Measurements from ENCODE around the gene ZMIZ1.

Gene ZMIZ1

GRCh38 chr10:79264942-79265341 is 196.2 kb downstream of the ZMIZ1 start:
- Histone ChIP-seq H3K79me2 (ENCODE audit: control insufficient read depth, insufficient read depth, low read length) (no peaks in the 10 kb centered on the region), H3K56ac (ENCODE audit: low read length) (no peak overlapping the region), H3K79me1 (ENCODE audit: low read length) (peaks cover 7% of the 10 kb centered on the region), H3K4ac (ENCODE audit: low read depth, low read length) (no peak overlapping the region), H3K27me3 (ENCODE audit: insufficient read depth, low read length, poor library complexity) (no peaks in the 10 kb centered on the region), H3K4me3 (ENCODE audit: low read length) (no peak overlapping the region), H3K9ac (ENCODE audit: low read length) (no peak overlapping the region), H4K8ac (ENCODE audit: low read depth, low read length) (no peak overlapping the region), H3K23ac (ENCODE audit: low read length) (no peak overlapping the region), H3K27ac (ENCODE audit: low read depth, low read length) (no peak overlapping the region), H4K5ac (ENCODE audit: low read length) (no peak overlapping the region), H2BK15ac (replicated peaks; ENCODE audit: low read depth) (no peak overlapping the region), H3K36me3 (ENCODE audit: control insufficient read depth, insufficient read depth, low read length) (no peaks in the 10 kb centered on the region), H3K4me2 (ENCODE audit: low read length) (no peak overlapping the region), H3K4me1 (ENCODE audit: control insufficient read depth, low read depth, low read length) (peaks cover 2% of the 10 kb centered on the region), H2BK5ac (ENCODE audit: low read length) (no peak overlapping the region), H2BK120ac (ENCODE audit: low read depth, low read length) (no peak overlapping the region), H3K18ac (ENCODE audit: low read length) (no peak overlapping the region), H2AK5ac (ENCODE audit: low read length) (no peak overlapping the region)
- no CpG with 5 or more reads among the region's 10 CpGs for WGBS (ENCODE audit: extremely low coverage, insufficient coverage, low lambda C conversion rate)
- peak; percentile 40 for DNase-seq

GRCh38 chr10:79266084-79266483 is 197.3 kb downstream of the ZMIZ1 start:
- Histone ChIP-seq H3K18ac (ENCODE audit: low read length) (no peak overlapping the region), H4K8ac (ENCODE audit: low read depth, low read length) (no peak overlapping the region), H4K5ac (ENCODE audit: low read length) (no peak overlapping the region), H3K56ac (ENCODE audit: low read length) (no peak overlapping the region), H2BK15ac (replicated peaks; ENCODE audit: low read depth) (no peak overlapping the region), H3K27ac (ENCODE audit: low read depth, low read length) (no peak overlapping the region), H2AK5ac (ENCODE audit: low read length) (no peak overlapping the region), H3K79me1 (ENCODE audit: low read length) (peaks cover 9% of the 10 kb centered on the region), H3K36me3 (ENCODE audit: control insufficient read depth, insufficient read depth, low read length) (no peaks in the 10 kb centered on the region), H3K4me1 (ENCODE audit: control insufficient read depth, low read depth, low read length) (no peaks in the 10 kb centered on the region), H3K9ac (ENCODE audit: low read length) (no peak overlapping the region), H3K4ac (ENCODE audit: low read depth, low read length) (no peak overlapping the region), H3K4me3 (ENCODE audit: low read length) (no peak overlapping the region), H3K23ac (ENCODE audit: low read length) (no peak overlapping the region), H2BK120ac (ENCODE audit: low read depth, low read length) (no peak overlapping the region), H2BK5ac (ENCODE audit: low read length) (no peak overlapping the region), H3K79me2 (ENCODE audit: control insufficient read depth, insufficient read depth, low read length) (no peaks in the 10 kb centered on the region), H3K4me2 (ENCODE audit: low read length) (no peak overlapping the region), H3K27me3 (ENCODE audit: insufficient read depth, low read length, poor library complexity) (no peaks in the 10 kb centered on the region)
- no peak for DNase-seq
- no CpG with 5 or more reads among the region's 6 CpGs for WGBS (ENCODE audit: extremely low coverage, insufficient coverage, low lambda C conversion rate)

GRCh38 chr10:79266543-79267312 is 198.0 kb downstream of the ZMIZ1 start:
- Histone ChIP-seq H3K27ac (ENCODE audit: low read depth, low read length) (no peak overlapping the region), H2AK5ac (ENCODE audit: low read length) (no peak overlapping the region), H3K36me3 (ENCODE audit: control insufficient read depth, insufficient read depth, low read length) (no peaks in the 10 kb centered on the region), H3K27me3 (ENCODE audit: insufficient read depth, low read length, poor library complexity) (no peaks in the 10 kb centered on the region), H3K23ac (ENCODE audit: low read length) (no peak overlapping the region), H3K4me3 (ENCODE audit: low read length) (no peak overlapping the region), H2BK120ac (ENCODE audit: low read depth, low read length) (no peak overlapping the region), H3K9ac (ENCODE audit: low read length) (no peak overlapping the region), H3K4ac (ENCODE audit: low read depth, low read length) (no peak overlapping the region), H4K5ac (ENCODE audit: low read length) (no peak overlapping the region), H3K79me2 (ENCODE audit: control insufficient read depth, insufficient read depth, low read length) (no peaks in the 10 kb centered on the region), H2BK5ac (ENCODE audit: low read length) (no peak overlapping the region), H3K18ac (ENCODE audit: low read length) (no peak overlapping the region), H3K4me2 (ENCODE audit: low read length) (no peak overlapping the region), H3K56ac (ENCODE audit: low read length) (no peak overlapping the region), H3K79me1 (ENCODE audit: low read length) (peaks cover 12% of the 10 kb centered on the region), H2BK15ac (replicated peaks; ENCODE audit: low read depth) (no peak overlapping the region), H3K4me1 (ENCODE audit: control insufficient read depth, low read depth, low read length) (no peaks in the 10 kb centered on the region), H4K8ac (ENCODE audit: low read depth, low read length) (no peak overlapping the region)
- DNase-seq, result no peak
- no CpG with 5 or more reads among the region's 11 CpGs for WGBS (ENCODE audit: extremely low coverage, insufficient coverage, low lambda C conversion rate)

GRCh38 chr10:79267499-79267898 is 198.7 kb downstream of the ZMIZ1 start:
- H3K56ac ChIP-seq (ENCODE audit: low read length), result no peak overlapping the region
- no peak overlapping the region for H3K9ac ChIP-seq (ENCODE audit: low read length)
- H4K8ac ChIP-seq (ENCODE audit: low read depth, low read length), result no peak overlapping the region
- H2BK15ac ChIP-seq (replicated peaks; ENCODE audit: low read depth), result no peak overlapping the region
- H2AK5ac ChIP-seq (ENCODE audit: low read length), result no peak overlapping the region
- no peaks in the 10 kb centered on the region for H3K4me1 ChIP-seq (ENCODE audit: control insufficient read depth, low read depth, low read length)
- H3K4me3 ChIP-seq (ENCODE audit: low read length), result no peak overlapping the region
- no peaks in the 10 kb centered on the region for H3K79me2 ChIP-seq (ENCODE audit: control insufficient read depth, insufficient read depth, low read length)
- H3K4me2 ChIP-seq (ENCODE audit: low read length), result no peak overlapping the region
- no peak overlapping the region for H3K4ac ChIP-seq (ENCODE audit: low read depth, low read length)
- H3K18ac ChIP-seq (ENCODE audit: low read length), result no peak overlapping the region
- no peak overlapping the region for H3K27ac ChIP-seq (ENCODE audit: low read depth, low read length)
- no peaks in the 10 kb centered on the region for H3K27me3 ChIP-seq (ENCODE audit: insufficient read depth, low read length, poor library complexity)
- no peak overlapping the region for H2BK5ac ChIP-seq (ENCODE audit: low read length)
- WGBS (ENCODE audit: extremely low coverage, insufficient coverage, low lambda C conversion rate), result no CpG with 5 or more reads among the region's 3 CpGs
- H4K5ac ChIP-seq (ENCODE audit: low read length), result no peak overlapping the region
- no peak overlapping the region for H3K23ac ChIP-seq (ENCODE audit: low read length)
- H3K36me3 ChIP-seq (ENCODE audit: control insufficient read depth, insufficient read depth, low read length), result no peaks in the 10 kb centered on the region
- peak; percentile 30 for DNase-seq
- H3K79me1 ChIP-seq (ENCODE audit: low read length), result peaks cover 15% of the 10 kb centered on the region
- no peak overlapping the region for H2BK120ac ChIP-seq (ENCODE audit: low read depth, low read length)

- DNase-seq, result no peak
- Histone ChIP-seq H3K4me1 (ENCODE audit: control insufficient read depth, low read depth, low read length) (no peaks in the 10 kb centered on the region), H3K27me3 (ENCODE audit: insufficient read depth, low read length, poor library complexity) (no peaks in the 10 kb centered on the region), H4K8ac (ENCODE audit: low read depth, low read length) (no peak overlapping the region), H3K79me1 (ENCODE audit: low read length) (peaks cover 12% of the 10 kb centered on the region), H2BK5ac (ENCODE audit: low read length) (no peak overlapping the region), H3K79me2 (ENCODE audit: control insufficient read depth, insufficient read depth, low read length) (no peaks in the 10 kb centered on the region), H2BK120ac (ENCODE audit: low read depth, low read length) (no peak overlapping the region), H3K56ac (ENCODE audit: low read length) (no peak overlapping the region), H2BK15ac (replicated peaks; ENCODE audit: low read depth) (no peak overlapping the region), H3K4ac (ENCODE audit: low read depth, low read length) (no peak overlapping the region), H4K5ac (ENCODE audit: low read length) (no peak overlapping the region), H3K4me3 (ENCODE audit: low read length) (no peak overlapping the region), H3K36me3 (ENCODE audit: control insufficient read depth, insufficient read depth, low read length) (no peaks in the 10 kb centered on the region), H3K9ac (ENCODE audit: low read length) (no peak overlapping the region), H3K23ac (ENCODE audit: low read length) (no peak overlapping the region), H2AK5ac (ENCODE audit: low read length) (no peak overlapping the region), H3K18ac (ENCODE audit: low read length) (no peak overlapping the region), H3K4me2 (ENCODE audit: low read length) (no peak overlapping the region), H3K27ac (ENCODE audit: low read depth, low read length) (no peak overlapping the region)
- WGBS (ENCODE audit: extremely low coverage, insufficient coverage, low lambda C conversion rate), result no CpG with 5 or more reads among the region's 12 CpGs
These were observed 199.4 kb downstream of the ZMIZ1 start for GRCh38 chr10:79268161-79268601.

- Histone ChIP-seq H3K27me3 (ENCODE audit: insufficient read depth, low read length, poor library complexity) (no peaks in the 10 kb centered on the region), H3K27ac (ENCODE audit: low read depth, low read length) (no peak overlapping the region), H3K36me3 (ENCODE audit: control insufficient read depth, insufficient read depth, low read length) (no peaks in the 10 kb centered on the region), H4K8ac (ENCODE audit: low read depth, low read length) (no peak overlapping the region), H3K18ac (ENCODE audit: low read length) (no peak overlapping the region), H3K4ac (ENCODE audit: low read depth, low read length) (no peak overlapping the region), H3K79me1 (ENCODE audit: low read length) (peaks cover 12% of the 10 kb centered on the region), H3K4me1 (ENCODE audit: control insufficient read depth, low read depth, low read length) (no peaks in the 10 kb centered on the region), H2BK120ac (ENCODE audit: low read depth, low read length) (no peak overlapping the region), H3K23ac (ENCODE audit: low read length) (no peak overlapping the region), H3K9ac (ENCODE audit: low read length) (no peak overlapping the region), H3K4me2 (ENCODE audit: low read length) (no peak overlapping the region), H3K56ac (ENCODE audit: low read length) (no peak overlapping the region), H4K5ac (ENCODE audit: low read length) (no peak overlapping the region), H2BK15ac (replicated peaks; ENCODE audit: low read depth) (no peak overlapping the region), H3K4me3 (ENCODE audit: low read length) (no peak overlapping the region), H3K79me2 (ENCODE audit: control insufficient read depth, insufficient read depth, low read length) (no peaks in the 10 kb centered on the region), H2BK5ac (ENCODE audit: low read length) (no peak overlapping the region), H2AK5ac (ENCODE audit: low read length) (no peak overlapping the region)
- no CpG with 5 or more reads among the region's 7 CpGs for WGBS (ENCODE audit: extremely low coverage, insufficient coverage, low lambda C conversion rate)
- no peak for DNase-seq
These were observed 200.0 kb downstream of the ZMIZ1 start for GRCh38 chr10:79268742-79269141.

Measured in mesendoderm (in vitro differentiated cells).